SIG-M5 treated with dmso at 0.1 percent for 504 hours (cell line): ENCODE data around the gene CLDN34.

Experiments
- DNase-seq: peaks from one replicate; lab custom pipeline; 2025; ENCODE audit not compliant: unreplicated experiment; lab: John Stamatoyannopoulos, UW

The CLDN34 gene

GRCh38 chrX:9980401-9980800 is 13.2 kb downstream of the CLDN34 start:
- DNase-seq = no peak

- no peak for DNase-seq
These were observed 13.8 kb downstream of the CLDN34 start for GRCh38 chrX:9980927-9981326.

GRCh38 chrX:9983441-9983840 is 16.3 kb downstream of the CLDN34 start:
- DNase-seq = no peak

- no peak for DNase-seq
These were observed 16.7 kb downstream of the CLDN34 start for GRCh38 chrX:9983846-9984245.

GRCh38 chrX:9988762-9989161 is 21.6 kb downstream of the CLDN34 start:
- DNase-seq = no peak

GRCh38 chrX:9992061-9992460 is 24.9 kb downstream of the CLDN34 start:
- DNase-seq = no peak

- DNase-seq = no peak
These were observed 25.6 kb downstream of the CLDN34 start for GRCh38 chrX:9992724-9993123.

GRCh38 chrX:9995855-9996339 is 28.7 kb downstream of the CLDN34 start:
- DNase-seq = peak; percentile 54

- DNase-seq = no peak
These were observed 29.9 kb downstream of the CLDN34 start for GRCh38 chrX:9997041-9997440.

- no peak for DNase-seq
These were observed 30.4 kb downstream of the CLDN34 start for GRCh38 chrX:9997524-9997923.

- DNase-seq = no peak
These were observed 34.3 kb downstream of the CLDN34 start for GRCh38 chrX:10001496-10001895.

- DNase-seq = no peak
These were observed 37.8 kb downstream of the CLDN34 start for GRCh38 chrX:10004832-10005475.

GRCh38 chrX:10006086-10006485 is 38.9 kb downstream of the CLDN34 start:
- no peak for DNase-seq

- no peak for DNase-seq
These were observed 39.6 kb downstream of the CLDN34 start for GRCh38 chrX:10006770-10007169.

- peak; percentile 6 for DNase-seq
These were observed 40.5 kb downstream of the CLDN34 start for GRCh38 chrX:10007621-10008020.

- DNase-seq = no peak
These were observed 41.4 kb downstream of the CLDN34 start for GRCh38 chrX:10008483-10009056.

GRCh38 chrX:10009741-10010140 is 42.6 kb downstream of the CLDN34 start:
- DNase-seq = no peak

GRCh38 chrX:10010686-10011085 is 43.5 kb downstream of the CLDN34 start:
- no peak for DNase-seq

GRCh38 chrX:10011261-10011931 is 44.2 kb downstream of the CLDN34 start:
- no peak for DNase-seq

- no peak for DNase-seq
These were observed 44.8 kb downstream of the CLDN34 start for GRCh38 chrX:10011991-10012390.

- peak; percentile 51 for DNase-seq
These were observed 47.5 kb downstream of the CLDN34 start for GRCh38 chrX:10014462-10015354.
